GM19324 (cell line): ENCODE measurements around the gene PRCC.
"Not testable (repeated sequence)": the region's sequence is repeated elsewhere in the genome, so short reads cannot be mapped to it uniquely, and the experiment has no call there.

Experiments used
- ATAC-seq: cut with Tn5 transposase; IDR thresholded peaks from one replicate; pipeline ENCODE4 v1.9.1; 2021; ENCODE audit warnings: mild to moderate bottlenecking, moderate library complexity; ENCODE audit not compliant: unreplicated experiment, low FRiP score

Gene PRCC

DNA sequence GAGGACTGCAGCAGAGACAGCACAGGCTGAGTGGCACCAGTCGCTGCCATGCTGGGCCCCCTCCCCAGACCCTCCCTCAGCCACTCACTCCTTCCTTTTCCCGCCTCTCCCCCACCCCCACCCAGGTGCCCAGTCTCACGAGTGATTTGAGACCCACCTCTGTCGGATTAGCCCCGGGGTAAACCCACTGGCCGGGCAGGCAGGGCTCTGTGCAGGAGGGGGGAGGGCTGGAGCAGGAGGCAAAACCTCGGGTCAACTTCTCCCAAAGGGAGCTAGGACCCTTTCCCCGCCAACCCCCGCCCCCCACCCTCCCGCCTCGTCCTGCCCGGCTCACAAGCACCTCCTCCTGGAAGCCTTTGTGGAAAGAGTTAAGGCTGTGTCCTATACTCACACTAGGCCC lies 23.0 kb upstream of the PRCC start:
- no peak for ATAC-seq

DNA sequence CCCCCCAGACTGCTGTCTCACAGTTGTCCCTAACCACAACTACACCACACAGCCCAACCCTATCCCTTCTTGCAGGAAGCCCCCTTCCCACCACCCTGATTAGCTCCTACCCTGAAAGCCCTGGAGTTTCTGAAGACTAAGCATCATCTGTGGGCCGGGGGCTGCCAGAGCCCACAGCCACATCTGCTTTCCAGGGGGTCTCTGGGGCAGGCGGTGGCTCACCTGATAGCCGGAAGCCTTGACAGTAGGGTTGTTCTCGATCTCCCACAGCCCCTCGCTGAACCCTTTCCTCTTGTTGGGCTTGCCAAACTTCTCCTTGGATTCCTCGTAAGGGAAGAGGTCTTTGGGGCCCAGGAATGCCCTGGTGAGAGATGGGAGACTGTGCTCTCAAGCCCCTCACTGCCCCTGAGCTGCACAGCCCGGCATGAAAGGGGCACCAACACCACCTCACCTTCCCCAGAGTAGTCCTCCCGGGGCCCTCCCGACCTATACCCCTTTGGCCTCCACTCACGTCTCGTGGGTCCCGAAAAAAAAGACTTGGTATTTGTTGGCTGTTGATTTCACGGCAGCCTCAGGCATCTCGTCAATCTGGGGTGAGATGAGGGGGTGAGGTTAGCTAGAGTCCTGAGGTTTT lies 22.4 kb upstream of the PRCC start:
- ATAC-seq: no peak

DNA sequence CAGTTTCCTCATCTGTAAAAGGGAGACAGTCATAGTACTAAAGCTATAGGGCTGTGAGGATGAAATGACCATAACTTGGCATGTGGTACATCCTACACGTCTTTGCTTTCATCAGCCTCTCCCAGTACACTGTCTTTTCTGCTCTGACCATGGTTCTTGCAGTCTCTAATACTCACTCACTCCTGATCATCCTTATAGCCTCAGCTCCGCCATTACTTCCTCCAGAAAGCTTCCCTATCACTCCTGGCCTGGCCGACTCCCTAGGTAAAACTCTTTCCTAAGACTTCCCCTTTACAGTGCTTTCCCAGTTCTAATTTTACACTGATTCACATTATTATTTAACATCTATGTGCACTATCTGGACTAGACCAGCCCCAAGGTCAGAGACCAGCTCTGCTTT lies 21.5 kb upstream of the PRCC start:
- no peak for ATAC-seq

DNA sequence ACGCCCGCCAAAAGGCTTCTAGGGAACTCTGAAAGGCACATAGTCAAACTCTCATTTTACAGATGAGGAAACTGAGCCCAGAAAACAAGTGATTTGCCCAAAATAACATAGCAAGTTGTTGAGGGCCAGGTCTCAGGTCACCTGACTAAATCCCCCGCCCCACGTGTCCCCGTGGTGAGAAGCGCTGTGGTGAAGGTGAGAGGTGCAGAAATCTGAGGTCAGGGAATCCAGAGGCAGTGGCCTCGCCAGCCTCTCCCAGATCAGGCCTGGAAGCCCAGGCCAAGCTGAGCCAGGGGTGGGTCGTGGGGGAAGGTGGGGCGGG lies 21.0 kb upstream of the PRCC start:
- ATAC-seq: no peak

DNA sequence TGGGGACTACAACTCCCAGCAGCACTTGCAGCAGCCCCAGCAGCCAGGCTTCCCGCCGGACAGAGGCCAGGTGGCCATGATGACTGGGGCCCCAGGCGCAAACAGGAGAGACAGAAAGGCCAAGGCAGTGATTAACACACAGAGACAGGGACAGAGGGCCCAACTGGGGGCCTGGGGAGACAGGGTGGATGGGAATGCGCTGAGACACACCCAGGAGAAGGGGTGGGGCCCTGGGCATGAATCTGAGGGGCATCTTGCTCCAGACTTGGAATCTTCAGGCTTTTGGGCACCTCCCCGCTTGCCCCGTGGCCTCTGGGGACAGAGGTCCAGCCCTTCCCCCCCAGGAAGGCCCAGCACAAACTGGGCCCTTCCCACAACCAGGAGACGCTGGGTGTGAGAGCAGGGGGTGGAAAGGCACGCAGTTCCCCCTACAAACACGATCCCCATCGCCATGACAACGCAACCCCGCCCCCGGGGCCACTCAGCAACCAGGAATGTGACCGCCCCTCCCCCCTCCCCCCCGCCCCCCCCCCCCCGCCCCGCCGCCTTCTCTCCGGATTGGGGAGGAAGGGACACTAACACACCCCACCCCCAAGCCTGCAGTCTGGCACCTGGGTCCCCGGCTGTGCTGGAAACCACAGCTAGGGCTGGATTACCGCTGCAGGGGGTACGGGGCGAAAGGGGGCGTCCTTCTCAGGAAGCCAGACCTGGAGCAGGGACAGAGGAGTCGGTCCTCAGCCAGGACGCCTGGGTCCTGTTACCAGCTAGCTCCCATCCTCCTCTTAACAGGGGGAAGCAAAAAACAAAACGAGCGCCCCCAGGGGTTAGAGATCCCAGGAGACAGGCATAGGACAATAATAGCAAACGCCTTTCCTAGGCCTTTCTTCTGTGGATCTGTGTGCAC lies 20.4 kb upstream of the PRCC start:
- no peak for ATAC-seq

DNA sequence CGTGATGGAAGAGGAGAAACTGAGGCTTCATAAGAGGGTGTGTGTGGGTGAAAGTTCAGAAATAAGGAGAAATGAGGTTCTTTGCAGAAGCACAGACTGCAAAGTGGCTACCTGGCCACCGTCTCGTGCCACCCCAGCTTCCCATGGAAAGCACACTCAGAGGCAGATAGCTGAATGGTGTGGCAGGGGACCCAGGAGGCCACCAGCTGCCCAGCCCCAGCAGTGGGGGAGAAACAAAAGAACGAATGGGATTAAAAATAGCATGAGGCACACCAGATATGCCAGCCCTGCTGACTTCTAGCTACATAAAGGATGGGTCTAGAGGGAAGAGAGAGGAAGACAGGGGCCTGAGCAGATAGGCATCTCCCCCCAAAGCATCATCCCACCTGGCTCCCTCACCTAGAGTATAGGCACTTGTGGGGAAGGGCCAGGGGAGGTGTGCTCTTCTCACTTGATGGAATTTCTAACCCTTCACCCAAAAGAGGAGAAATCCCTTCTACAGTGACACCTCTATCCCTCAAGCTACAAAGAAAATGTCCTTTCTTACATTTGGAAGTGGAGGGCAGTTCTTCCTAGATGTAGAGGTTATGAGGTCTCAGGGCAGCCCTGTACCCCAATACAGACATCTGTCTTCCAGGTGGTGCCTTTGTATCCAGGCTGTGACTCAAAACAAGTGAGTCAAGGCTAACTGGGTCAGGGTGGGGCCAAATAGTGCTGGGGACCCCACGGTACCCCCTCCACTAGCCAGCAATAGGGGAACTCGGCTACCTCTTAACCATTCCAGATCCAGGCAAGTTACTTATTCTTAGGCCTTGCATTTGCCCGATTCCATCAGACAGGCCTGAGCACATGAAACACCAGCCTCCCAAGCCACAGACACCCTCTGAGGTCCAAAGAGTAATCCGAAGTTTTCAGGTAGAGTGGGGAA lies 19.3 kb upstream of the PRCC start:
- ATAC-seq: no peak

DNA sequence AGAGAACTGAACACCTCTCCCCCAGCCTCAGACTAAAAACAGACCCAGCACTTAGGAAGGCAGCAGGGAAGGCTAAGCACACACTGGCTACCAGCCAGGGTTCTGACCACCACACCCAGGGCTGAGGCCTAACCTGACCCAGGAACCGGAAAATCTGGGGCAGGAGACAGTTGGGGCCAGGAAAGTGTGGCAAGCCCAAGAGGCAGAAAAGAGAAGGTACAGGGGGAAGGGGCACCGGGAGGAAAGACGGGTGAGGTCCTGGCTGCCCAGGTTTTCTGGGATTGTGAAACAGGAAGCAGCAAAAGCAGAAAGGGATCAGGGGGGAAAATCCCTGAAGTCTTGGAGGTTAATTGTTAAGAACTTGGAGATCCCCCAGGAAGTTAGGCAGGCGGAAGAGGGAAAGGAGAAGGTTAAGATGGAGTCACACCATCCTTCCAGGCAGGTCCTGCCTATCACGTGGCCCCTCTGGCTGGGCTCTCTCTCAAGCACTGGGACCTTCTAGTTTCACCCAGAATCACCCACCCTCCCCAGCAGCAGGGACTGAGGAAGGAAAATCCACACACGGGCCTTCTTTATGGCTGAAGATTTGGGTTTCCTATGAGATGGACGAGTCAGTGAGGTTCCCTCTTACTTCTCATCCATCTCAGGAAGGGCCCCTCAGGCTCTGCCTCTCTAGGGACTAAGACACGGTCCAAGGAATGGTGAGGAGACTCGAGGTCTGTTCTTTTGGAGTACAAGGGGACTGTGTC lies 18.5 kb upstream of the PRCC start:
- no peak for ATAC-seq

DNA sequence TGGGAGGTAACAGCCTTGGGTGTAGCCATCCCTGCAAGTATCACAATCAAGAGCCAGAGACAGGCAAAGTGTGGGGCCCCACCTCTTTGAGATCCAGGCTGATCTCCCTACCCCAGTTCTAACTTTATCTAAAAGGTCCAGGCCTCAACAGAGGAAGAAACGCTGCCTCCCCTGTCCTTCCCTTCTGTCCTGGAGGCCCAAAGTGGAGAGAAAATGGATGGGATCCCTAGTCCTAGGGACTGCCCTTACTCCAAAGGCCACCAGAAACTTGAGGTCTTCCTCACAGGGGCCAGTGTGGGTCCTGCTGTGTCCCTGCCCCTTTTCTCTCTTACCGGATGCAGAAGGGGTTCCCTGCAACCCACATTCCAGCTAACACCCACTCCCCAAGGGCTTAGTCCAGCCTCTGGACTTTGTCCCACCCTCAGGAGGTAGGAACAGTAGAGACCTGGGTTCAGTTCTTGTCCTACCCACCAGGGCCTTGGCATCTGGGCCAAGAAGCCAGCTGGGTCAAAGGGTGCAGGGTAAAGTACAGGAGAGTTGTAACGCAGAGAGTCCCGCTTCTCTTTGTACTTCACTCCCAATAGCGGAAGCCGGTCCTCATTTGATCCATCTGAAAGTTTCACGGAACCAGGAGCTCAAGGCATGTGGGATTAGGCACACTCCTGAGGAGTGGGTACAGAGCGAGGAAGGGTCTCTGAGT lies 17.8 kb upstream of the PRCC start:
- ATAC-seq: no peak

DNA sequence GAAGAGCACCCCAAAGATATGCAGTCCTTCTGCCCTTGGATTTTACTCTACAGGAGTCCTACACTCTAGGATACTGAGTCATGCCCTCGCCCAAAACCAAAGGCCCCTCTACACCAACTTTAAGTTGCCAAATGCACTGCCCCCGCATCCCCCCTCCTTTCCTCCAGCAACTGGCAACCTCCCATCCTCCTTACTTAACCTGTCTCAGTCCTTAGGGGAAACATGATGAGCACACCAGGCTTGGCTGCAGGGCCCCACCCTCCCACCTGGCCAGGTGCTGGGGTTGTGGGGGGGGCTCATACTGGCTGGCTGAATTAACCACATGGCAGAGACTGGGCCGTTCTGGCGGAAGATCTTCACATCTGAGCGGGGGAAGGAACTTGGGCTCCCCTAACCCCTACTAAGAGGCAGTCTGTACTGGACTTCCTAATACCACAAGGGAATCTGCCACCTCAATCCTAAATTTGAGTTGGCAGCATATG lies 17.1 kb upstream of the PRCC start:
- ATAC-seq: no peak

DNA sequence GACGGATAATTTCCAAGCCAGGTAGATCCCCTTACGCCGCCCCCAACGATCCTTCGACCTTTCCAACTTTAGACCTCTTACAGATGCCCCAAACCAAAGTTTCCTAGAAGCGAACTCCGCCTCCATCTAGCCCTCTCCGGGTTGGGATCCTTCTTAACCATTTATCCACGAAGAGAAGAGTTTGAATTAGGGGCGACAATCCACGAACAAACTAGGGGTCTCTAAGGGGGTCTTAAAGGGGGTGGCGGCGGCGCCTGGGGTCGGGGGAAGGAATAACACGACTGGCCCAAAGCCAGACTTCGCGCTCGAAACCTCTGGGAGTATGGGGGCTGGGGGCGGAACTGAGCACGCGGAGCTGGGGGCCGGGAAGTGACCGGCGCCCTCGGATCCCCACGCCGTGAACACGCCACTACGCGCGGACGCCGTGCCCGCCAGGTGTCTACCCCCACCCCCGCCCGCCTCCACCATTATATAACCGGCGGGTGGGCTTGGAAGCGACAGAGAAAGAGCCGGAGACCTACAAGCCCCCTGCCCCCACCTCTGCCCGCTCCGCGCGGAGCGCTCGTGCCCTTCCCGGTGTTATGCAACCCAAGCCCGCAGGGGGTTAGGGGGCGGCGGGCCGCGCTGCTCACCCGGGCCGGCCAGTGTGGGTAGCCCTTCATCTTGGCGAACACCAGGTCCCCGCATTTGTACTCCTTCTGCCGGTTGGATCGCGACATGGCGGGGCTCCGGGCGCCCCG lies 16.5 kb upstream of the PRCC start:
- no peak for ATAC-seq

DNA sequence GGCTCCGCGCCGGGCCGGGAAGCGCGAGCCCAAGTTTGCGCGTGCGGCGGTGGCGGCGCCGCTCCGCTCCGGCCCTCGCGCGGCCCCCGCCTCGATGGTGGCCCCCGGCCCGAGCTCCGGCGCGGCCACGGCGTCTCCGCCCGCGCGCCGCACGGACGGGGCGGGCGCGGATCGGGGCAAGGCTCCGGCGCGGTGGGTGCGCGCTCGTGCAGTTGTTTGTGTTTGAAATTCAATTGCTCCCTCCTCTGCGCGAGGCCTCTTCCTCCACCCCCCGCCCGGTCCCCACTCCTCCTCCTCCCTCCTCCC lies 15.9 kb upstream of the PRCC start, which contains the start of gene HDGF:
Gene HDGF (minus strand): TSS at position 225 of the 306 bp plus-strand sequence. CDS start 246 bp downstream, outside the sequence.
- ATAC-seq: peak; percentile 16

DNA sequence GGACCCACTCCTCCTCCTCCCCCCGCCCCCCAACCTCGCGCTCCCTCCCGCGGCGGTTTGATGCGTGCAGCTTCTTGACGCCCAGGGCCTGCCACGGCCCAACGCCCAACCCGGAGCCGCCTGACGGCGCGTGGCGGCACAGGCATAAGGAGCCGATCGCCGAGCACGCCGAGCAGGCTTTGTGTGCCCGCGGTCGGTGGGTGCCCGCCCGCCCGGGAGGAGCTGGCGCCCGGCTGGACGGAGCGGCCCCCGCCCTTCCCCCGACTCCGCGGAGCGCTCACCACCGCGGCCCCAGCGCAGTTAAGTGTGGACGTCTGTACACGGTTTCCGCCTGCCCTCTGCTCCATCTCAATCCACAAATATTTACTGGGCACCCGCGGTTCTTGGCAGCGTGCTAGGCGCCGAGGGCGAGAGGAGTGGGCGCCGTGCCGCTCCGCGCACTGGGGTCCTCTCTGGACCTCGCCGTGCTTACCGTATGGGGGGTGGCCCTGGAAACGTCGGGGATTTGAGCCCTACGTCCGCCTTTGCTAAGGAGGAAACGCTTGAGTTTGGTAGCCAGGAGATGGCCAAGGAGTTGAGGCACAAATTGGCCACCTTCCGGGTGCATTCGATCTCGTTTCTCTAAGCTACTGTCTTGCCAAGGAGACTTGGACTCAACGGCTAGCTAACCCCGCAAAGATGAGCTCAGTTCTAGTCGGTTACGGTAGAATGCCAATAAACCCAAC lies 15.4 kb upstream of the PRCC start:
- ATAC-seq: peak; percentile 81

DNA sequence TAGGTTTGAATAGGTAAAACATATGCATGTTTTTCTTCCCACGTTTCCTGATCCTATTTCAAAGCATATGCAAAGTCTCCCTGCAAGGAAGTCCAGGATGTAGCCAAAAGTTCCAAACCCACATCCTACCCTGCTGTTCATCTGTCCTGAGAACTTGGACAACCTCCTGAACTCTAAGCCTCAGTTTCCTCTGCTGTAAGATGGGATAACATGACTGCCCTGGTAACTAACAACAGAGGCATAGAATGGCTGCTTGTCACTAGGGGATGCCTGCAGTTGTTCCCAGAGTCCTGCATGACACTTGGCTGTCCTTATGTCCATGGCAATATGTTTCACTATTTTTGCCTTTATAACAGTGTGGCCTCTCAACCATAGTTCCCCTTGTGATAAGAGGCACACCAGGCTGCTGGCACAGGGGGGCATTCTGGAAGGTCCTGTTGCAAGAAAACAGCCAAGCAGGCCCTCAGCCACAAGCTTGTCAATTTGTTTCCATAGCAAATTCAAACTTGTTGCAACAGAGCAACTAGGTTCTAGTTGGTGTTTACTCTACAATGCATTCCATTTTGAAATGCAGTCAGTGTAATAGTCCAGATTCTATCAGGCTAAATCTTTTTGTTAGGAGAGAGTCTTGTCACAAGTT lies 14.4 kb upstream of the PRCC start:
- ATAC-seq: no peak

DNA sequence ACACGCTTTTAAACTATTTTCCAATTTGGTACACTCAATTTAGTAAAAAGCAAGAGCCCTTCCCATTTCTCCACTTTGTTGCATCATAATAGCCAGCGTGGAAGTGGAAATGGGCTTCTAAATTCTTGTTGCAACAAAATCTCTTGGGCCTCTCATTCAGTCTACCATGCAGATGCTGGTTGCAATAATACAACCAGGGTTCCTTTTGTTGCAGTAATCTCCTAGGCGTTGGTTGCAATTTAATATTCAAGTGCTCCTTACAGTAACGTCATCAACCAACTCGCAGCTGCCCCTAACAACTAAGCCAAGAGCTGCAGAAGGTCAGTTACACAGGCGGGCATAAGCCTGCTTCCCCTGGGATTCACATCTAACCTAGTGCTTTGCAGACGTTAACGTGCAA lies 13.1 kb upstream of the PRCC start:
- ATAC-seq: no peak

DNA sequence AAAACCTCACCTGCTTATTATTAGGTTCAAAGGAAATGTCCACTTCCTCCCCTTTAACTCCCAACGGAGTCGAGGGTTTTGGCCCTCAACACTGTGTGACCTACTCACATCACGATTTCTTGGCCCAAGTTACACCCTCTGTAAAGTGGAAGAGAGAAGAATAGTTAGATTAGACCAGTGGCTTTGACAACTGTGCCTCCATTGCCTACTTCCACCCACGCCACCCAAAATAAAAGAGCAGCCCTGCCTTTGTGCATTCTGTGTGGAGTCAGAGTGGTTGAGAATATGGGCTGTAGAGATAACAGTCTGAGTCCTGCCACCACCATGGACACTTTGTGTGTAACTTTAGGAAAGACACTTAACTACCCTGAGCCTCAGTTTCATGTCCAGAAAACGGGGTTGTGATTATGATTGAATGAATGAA lies 11.8 kb upstream of the PRCC start:
- no peak for ATAC-seq

DNA sequence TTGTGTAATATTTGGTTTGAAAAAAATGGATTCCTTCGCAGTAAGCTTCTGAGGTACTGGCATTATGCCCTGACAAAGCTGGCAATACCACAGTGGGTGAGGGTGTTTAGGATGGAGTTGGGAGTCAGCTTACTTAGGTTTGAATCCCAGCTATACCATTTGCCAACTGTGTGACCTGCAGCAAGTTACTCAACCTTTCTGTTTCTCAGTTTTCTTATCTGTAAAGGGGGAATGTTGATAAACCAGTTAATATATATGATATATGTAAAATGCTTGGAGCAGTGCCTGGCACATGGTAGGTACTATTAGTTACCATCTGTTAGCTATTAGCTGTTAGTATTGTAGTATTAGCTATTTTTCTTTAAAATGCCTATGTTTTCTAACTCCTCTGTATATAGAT lies 11.0 kb upstream of the PRCC start:
- no peak for ATAC-seq

DNA sequence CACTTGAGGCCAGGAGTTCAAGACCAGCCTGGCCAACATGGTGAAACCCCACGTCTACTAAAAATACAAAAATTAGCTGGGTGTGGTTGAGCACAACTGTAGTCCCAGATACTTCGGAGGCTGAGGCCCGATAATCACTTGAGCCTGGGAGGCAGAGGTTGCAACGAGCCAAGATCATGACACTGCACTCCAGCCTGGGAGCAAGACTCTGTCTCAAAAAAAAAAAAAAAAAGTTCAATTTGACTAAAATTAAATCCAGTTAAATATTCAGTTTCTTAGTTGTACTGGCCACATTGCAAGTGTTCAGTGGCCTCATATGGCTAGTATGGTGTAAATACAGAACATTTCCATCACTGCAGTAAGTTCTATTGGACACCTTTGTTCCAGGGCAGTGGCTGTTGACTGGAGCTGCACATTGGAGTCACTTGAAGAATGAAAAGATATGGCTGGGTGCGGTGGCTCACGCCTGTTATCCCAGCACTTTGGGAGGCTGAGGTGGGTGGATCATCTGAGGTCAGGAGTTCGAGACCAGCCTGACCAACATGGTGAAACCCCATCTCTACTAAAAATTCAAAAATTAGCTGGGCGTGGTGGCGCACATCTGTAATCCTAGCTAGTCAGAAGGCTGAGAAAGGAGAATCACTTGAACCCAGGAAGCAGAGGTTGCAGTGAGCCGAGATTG lies 9.6 kb upstream of the PRCC start:
- not testable (repeated sequence) for ATAC-seq
